H1 (cell line): ENCODE measurements around the gene PIAS1. TPM values are rescaled to one million over a fixed set of nuclear protein-coding genes. Genes with fewer than 3 reads are reported as not detected.

ENCODE experiments used
- CHD2 ChIP-seq: IDR thresholded peaks from 2 replicates; pipeline ENCODE4 v1.6.1; 2012; ENCODE audit warnings: low read length, improper control_type of control experiment
- CHD7 ChIP-seq: fragments of 300-600 bp; sonication (generic); IDR thresholded peaks from 2 replicates; pipeline ENCODE4 v1.7.1; 2012; ENCODE audit warnings: low read length, moderate library complexity, mild to moderate bottlenecking, inconsistent platforms; ENCODE audit not compliant: insufficient replicate concordance
- EZH2 ChIP-seq: fragments of 200-600 bp; sonication (generic); IDR thresholded peaks from 2 replicates; pipeline ENCODE4 v1.7.1; 2012; ENCODE audit warnings: low read depth, mild to moderate bottlenecking, moderate library complexity, low read length, inconsistent platforms; ENCODE audit not compliant: severe bottlenecking
- HDAC6 ChIP-seq: IDR thresholded peaks from one replicate; pipeline ENCODE4 v1.7.1; 2012; ENCODE audit warnings: low read depth, mild to moderate bottlenecking, inconsistent platforms, low read length, moderate library complexity
- JUN ChIP-seq: IDR thresholded peaks from 2 replicates; pipeline ENCODE4 v1.6.1; 2011; ENCODE audit warnings: low read depth, mild to moderate bottlenecking, improper control_type of control experiment, low read length
- RFX5 ChIP-seq: IDR thresholded peaks from 2 replicates; pipeline ENCODE4 v1.6.1; 2011; ENCODE audit warnings: low read depth, low read length, improper control_type of control experiment, borderline replicate concordance
- SUZ12 ChIP-seq: fragments of 200-600 bp; sonication (generic); IDR thresholded peaks from 2 replicates; pipeline ENCODE4 v1.6.1; 2012; ENCODE audit warnings: mild to moderate bottlenecking, inconsistent platforms, low read length, moderate library complexity, mixed read lengths
- ZNF274 ChIP-seq: IDR thresholded peaks from 2 replicates; pipeline ENCODE4 v1.7.0; 2012; ENCODE audit warnings: low read length, borderline replicate concordance; ENCODE audit errors: extremely low read depth
- polyA plus RNA-seq, 7 experiments: library from polyadenylated mRNA; depleted of rRNA in 3 of 7; stranded (reverse) in 5 of 7; unstranded in 2 of 7; fragments of >200 nt in 5 of 7; fragments of 200-250 nt in 2 of 7; gene quantifications; 1 replicate in 5 of 7; 2 replicates in 1 of 7; 4 replicates in 1 of 7; pipeline versions ENCODE4 v1.2.1 to v1.2.3, GENCODE V29; 2011 to 2013; ENCODE audit warnings: missing spikeins in 2 of 7, mixed read lengths in 2 of 7
- total RNA-seq: library from RNA; stranded (reverse); fragmentation: NEBNext Ultra II Directional; extraction: Animal tissue kit (Norgen Biotek cat#: 25700); gene quantifications from 2 replicates; pipeline ENCODE4 v1.2.1, GENCODE V29; 2021
- TF ChIP-seq, protein P1 (sequence below): IDR thresholded peaks from 2 replicates; pipeline ENCODE4 v1.6.1; 2011; ENCODE audit warnings: low read depth, mild to moderate bottlenecking, low read length; ENCODE audit not compliant: insufficient read depth

The PIAS1 gene
- total and polyA plus RNA-seq, 2 of the 8 experiments (the other 6 are each of a cell fraction or from before 2014, with no cell fraction given), result 30.8 to 34.5 TPM

GRCh38 chr15:68229386-68230156 lies 175.5 kb downstream of the PIAS1 start, which contains the start of gene CLN6 (continued):
- no peak for TF ChIP-seq CHD7
- TF ChIP-seq HDAC6, result no peak
- TF ChIP-seq RFX5, result no peak
- TF ChIP-seq, protein P1, sequence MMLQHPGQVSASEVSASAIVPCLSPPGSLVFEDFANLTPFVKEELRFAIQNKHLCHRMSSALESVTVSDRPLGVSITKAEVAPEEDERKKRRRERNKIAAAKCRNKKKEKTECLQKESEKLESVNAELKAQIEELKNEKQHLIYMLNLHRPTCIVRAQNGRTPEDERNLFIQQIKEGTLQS, result 0 out of 2 replicates have a peak, but pooled peaks have one; percentile 5
- TF ChIP-seq EZH2, result no peak
- TF ChIP-seq ZNF274, result no peak
- no peak for TF ChIP-seq SUZ12
- no peak; the same call in 1 of the 2 replicates for TF ChIP-seq CHD2
- TF ChIP-seq JUN, result peak; percentile 69; the same call in 1 of the 2 replicates
